Measurements from ENCODE around the gene ANXA1. TPM values are rescaled to one million over a fixed set of nuclear protein-coding genes. Genes with fewer than 3 reads are reported as not detected.

Gene ANXA1
- total RNA-seq, 1 experiment from 2014 or later: 438 TPM

DNA sequence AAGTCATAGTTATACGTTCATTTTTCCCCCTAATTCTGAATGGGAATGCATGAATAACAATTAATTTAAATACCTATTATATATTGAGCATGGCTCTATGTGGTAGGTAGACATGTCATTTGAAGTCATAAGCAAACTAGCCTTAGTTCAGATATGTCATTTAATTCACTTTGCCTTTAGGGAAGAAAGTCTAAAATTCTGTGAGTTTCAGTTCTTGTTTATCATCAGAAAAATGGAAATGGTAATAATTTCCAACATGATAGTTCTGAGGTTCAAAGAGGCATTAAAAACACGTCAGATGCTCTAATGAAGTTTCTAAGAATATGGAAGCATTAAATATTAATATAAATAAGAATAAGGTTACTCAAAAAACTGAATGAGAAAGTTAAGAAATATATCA, 13.1 kb upstream of the ANXA1 start:
- DNase-seq (ENCODE audit: low read depth): no peak

DNA sequence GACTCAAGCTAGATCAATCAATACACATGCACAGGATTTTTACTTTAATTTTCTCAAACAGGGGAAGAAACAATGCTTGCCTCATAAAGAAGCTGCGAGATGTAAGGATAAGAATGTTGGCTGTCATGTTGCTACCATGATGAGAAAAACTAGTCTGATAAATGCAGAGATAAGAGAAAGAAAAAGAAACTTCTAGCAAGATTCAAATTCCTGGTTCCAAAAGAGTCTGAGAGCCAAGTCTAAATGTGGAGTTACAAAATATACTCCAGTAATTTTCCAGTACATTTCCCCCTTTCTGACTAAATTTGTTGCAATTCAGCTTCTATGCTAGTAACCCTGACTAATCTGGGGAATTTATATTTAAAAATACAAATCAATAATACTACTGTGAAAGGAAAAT, 10.4 kb upstream of the ANXA1 start:
- DNase-seq (ENCODE audit: low read depth): no peak

DNA sequence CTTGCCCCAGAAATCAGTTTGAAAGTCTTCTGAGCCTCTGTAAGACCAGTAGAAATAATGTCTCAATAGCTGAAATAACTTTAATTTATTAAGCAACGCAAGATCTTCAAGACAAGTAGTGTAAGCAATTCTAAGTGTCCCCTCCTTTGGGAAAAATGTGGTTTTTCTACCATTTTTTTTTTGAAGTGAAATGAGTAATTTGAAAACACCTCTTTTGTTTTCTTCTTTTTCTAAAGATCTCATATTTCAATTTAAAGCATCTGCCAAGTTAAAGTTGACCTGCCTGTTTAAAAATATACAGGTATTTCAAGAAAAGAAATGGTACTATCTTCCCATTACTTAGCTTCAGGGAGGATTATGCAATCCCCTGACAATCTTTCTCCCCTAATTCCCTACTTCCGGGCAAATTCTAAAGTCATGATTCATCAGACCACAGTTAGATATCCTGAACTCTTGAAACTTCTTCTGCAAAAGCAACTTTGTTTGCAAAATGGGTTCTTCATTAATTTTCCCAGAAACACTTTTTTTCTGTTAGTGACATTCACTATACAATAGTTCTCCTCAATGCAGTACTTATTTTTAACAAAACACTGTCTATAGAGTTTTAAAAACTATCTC, 7.8 kb upstream of the ANXA1 start:
- peak; percentile 82 for DNase-seq (ENCODE audit: low read depth)

DNA sequence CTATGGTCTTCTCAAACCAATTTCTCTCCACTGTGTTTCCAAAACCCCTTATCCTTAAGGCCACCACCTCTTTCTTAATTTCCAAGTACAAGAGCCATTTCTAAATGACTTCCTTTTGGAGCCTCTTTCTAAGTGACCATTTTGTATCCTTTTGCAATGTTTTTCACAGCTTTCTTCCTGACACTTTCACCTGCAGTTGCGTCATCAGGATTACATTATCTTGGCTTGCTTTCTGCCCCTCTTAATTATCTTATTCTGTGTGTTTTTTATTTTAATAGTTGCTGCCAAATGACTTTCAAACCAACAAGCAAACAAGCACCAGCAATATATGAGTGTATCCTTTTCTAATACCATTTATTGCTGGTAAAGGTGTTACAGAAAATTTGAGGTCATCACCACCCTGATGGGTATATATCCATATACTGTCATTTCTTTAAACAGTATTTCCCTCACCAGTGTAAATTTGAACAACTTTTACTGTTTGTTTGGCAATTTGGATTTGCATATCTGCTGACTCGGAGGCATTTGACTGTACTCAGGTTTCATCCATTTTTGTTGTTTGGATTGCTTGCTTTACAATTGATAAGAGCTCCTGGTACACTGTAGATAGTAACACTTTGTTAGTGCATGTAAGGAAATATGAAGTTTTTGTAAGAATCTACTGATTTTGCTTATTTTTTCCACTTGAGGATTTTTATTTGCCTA, 5.4 kb upstream of the ANXA1 start:
- DNase-seq (ENCODE audit: low read depth): no peak

DNA sequence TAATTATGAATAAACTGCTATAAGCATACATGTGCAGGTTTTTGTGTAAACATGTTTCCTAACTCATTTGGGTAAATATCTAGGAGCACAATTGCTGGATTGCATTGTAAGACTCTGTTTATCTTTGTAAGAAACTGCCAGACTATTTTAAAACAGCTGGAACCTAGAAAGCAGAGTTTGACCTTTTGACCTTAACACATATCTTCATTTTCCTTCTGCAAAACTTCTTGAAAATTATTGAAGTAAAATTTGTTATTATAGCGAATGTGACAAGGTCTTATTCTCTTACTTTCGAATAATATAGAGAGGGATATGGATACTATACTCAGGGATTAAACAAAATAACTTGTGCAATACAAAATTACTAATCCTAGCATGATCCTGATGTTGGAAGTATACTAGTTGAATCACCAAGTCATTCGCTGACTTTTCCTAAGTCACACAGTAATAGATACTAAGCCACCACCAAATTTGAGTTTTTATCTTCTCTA, 3.2 kb upstream of the ANXA1 start:
- peak; percentile 54 for DNase-seq (ENCODE audit: low read depth)

DNA sequence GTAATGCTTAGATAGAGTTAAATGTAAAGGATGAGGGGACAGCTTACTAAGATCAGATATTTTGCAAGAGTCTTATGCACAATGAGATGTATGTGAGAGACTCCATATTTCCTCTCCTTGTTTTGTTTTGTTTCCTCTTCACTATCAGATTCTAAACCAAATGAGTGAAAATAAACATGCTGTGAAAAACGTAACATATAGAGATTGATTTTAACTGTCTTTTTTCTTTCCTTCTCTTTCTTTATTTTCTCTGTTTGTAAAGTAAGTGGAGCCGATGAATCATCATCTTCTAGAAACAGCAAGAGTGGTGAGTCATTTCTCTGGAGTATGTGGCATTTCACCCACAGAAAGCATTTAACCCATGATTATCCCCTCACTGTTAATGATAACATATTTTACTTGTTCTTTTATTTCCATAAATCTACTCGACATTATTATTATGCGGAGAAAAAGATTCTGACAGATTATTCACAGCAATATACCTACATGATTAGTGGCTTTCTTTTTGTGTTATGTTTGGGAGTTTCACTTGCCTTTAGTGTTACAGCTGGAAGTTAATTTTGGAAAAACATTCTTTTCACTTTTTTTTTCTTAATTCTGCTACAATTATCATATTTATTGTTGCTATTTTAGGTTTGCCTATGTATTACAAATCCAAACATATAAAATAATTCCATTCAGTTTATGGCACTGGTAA, 2.1 kb upstream of the ANXA1 start:
- peak; percentile 86 for DNase-seq (ENCODE audit: low read depth)

DNA sequence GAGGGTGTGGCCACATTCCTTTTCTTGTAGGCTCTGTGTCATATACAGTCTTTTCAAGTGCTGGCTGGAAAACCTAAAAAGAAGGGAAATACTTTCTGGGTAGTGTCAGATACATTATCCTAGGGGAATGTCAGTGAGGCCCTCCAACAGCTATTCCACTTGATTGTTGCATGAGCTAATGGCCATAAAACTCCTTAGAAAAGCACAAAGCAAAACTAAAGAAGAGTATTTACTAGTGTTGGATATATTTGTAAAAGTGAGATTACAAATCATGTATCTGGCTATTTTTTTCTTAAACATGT, 829 bp downstream of the ANXA1 start:
- DNase-seq (ENCODE audit: low read depth): peak; percentile 68

DNA sequence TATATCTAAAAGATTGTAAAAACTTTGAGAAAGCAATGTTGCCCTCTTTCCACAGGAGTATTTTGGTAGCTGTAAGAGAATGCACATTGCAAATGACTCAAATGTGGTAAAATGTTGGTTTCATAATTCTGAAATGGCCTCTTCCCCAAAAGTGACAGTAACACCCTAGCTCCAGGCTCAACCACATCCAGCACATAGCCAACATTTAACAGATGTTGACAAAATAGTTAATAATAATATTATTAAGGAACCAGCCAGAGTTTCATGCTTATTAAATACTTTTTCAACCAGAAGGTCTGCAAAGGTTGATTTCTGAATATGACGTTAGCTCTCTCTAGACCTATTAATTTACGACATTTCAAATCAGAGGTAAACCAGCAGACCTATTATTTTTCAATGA, 1.3 kb downstream of the ANXA1 start:
- peak; percentile 57 for DNase-seq (ENCODE audit: low read depth)

DNA sequence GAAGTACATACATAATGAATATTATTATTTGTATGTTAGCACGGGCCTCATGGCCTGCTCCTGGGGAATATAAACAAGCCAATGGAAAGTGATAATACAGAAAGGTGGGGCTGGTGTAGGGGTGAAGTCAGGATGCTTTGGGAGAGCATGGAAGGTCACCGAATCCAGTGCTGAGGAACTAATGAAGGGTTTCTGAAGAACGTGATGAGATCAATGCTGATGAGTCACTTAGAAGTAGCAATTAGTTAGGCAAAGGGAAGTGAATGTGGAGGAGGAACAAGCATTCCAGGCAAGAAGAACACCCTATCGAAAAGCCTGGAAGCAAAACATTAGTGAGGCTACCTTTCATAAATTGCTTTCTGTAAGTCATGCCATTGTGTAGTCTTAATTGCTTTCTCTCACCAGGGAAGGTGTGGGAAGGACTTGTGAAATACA, 2.1 kb downstream of the ANXA1 start:
- DNase-seq (ENCODE audit: low read depth): no peak

DNA sequence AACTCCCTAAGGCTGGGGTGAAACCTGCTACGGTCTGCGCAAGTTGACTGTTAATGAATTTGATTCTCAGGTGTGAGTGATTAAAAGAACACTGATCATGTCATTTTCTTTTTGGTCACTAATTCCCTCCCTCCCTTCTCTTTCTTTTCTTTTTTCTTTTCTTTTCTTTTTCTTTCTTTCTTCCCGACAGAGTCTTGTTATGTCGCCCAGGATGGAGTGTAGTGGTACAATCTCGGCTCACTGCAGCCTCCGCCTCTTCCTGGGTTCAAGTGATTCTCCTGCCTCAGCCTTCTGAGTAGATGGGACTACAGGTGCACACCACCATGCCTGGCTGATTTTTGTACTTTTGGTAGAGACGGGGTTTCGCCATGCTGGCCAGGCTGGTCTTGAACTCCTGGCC, 2.6 kb downstream of the ANXA1 start:
- DNase-seq (ENCODE audit: low read depth): no peak

DNA sequence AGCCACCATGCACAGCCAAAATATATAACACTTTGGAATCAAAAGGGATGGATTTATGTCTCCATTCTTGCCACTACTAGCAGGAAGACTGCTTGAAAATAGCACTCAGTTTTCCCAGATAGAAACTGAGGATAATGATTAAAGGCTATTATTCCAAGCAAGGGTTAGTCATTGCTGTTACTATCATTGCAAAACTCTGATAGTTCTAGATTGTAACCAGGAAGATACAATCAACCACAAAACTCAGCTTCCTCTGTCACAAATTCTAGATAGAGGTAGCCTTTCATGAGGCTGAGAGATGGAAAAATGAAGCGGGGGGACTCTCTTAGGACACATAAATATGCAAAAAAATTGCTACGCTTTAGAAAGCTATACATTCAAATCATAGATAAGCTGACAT, 3.1 kb downstream of the ANXA1 start:
- no peak for DNase-seq (ENCODE audit: low read depth)

DNA sequence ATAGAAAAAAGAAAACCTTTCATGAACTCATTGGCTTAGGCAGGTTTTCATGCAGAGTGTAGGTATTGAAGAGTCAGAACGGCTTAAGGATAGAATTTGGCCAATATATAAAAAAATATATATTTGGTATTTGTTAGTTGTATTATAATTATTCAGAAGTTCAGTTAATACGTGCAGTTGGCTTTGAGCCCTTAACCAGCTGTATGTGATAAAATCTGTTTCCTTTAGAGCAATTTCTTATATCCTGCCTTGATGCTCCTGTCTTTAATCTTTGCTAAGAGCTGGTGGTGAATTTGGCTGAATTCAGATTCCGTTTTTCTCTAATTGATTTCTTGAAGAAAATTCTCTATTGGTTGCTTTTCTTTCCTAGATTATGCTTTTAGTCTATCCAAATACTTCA, 3.7 kb downstream of the ANXA1 start:
- DNase-seq (ENCODE audit: low read depth): no peak

DNA sequence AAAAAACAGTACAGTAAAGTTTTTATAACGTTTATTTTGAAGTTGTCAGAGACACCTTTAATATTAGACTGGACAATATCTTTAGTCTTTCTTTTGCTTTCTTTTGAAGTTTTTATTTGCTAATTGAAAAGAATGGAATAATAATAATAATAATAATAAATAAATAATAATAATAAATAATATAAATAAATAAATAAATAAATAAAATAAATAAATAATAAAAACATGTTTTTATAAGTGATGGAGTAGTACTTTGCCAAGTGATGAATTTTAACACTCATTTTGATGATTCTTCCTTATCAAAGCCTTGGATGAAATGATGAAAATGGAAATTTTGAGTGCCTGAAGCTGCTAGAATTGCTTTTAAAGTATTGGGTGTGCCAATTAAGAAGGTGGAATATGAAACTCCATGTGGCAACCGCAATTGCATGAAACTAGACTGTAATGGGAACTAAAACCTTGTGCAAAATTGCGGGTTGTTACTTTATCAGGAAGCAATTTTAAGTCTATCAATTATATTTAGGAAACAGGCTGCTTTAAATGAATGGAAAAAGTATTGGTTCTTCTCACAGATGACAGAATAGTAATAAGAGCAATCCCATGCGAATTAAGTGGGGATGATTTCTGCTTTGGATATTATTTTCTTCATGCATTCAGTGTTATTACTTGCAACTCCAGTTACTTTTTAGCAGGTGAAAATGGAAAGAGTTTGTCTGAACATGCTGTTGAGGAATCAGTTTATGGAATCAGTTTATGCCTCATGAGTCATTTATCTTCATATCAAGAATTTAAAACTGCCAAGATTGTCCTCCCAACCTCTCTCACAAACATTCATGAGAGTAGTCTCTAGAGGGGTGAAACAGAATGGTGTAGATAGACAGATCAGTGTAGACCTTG, 4.6 kb downstream of the ANXA1 start:
- DNase-seq (ENCODE audit: low read depth): no peak

DNA sequence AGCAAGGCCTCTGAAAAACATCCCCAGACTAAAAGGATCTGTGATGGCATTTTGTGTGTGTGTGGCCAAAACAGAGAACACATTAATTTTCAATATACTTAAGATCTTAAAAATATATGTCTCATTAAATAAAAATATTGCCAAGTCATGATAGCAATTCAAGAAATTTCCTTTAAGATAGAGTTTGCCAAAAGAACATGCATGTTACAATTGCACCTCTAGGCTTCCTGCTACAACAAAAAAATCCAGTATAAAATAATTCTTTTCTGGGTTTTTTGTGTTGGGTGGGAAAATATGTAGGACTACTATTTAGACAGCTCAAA, 5.2 kb downstream of the ANXA1 start:
- no peak for DNase-seq (ENCODE audit: low read depth)

DNA sequence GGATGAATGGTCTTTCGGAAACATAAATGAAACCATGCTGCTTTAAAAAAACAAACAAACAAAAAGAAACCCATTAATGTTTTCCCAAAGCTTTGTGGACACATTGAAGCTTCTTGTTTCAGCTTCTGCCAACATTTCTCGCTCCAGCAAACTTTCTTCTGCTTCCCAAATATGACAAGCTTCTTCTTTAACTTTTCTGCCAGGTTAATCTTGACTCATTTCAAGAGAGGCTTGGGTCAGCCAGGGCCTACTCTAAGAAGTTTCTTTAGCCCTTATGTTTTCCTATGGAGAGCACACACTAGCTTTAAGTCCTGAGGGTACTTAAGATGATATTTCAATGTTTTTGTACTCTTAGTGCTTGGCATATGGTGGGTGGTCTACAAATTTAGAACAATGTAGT, 6.1 kb downstream of the ANXA1 start:
- DNase-seq (ENCODE audit: low read depth): no peak

DNA sequence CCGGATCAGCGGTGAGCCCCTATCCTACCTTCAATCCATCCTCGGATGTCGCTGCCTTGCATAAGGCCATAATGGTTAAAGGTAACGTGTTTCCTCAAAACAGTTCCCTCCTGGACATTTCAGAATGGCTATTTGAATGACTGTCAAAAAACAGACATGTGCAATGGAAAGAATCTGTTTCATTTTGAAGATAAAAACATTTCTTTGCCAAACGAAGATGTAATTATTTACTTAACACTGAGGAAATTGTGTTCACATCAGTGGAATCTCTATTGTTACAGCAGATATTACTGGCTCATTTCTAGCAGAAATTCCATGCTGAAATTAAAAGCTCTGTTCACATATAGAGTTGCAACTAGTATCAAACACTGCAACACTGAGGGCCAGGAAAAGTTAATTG, 7.1 kb downstream of the ANXA1 start:
- DNase-seq (ENCODE audit: low read depth): no peak

DNA sequence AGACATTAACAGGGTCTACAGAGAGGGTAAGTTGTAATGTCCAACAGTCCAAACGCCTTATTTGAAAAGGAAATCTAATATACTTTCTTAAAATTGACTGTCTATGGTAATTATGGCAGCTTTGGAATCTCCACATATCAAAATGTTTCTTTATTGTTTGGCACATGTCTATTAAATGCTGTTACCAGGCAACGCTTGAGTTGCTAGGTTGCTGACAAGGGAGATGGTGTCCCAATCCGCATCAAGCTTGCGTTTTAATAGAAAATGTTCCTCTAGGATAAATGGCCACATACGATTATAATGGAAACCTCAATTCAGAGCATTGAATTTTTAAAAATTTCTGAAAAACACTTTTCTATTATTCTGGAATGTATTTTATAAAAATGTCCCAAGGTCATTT, 9.2 kb downstream of the ANXA1 start:
- no peak for DNase-seq (ENCODE audit: low read depth)

DNA sequence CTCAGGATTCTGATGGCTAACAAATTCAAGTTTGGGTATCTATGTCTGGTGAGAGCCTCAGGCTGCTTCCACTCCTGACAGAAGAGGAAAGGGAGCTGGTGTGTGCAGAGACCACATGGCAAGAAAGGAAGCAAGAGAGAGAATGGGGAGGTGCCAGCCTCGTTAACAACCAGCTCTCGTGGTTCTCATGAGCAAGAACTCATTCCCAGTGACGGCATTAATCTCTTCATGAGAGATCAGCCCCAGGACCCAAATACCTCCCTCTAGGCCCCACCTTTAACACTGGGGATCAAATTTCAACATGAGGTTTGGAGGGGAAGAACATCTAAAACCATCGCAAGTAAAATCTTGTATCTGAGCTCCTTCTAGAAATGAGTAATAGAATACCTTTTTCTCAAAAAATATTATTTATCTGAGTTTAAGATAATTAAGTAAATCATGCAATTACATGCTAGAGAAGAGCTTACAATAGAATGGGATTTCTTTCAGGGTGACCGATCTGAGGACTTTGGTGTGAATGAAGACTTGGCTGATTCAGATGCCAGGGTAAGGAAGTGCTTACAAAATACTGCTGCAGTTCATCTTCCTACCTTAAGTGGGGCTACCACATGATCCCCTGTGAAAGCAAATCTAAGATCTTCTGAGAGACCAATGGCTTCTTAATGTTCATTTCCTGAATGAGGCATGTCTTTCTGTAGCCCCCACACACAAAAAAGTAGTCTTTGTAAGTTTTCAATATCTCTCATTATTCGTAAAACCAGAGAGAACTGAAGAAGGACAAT, 11.5 kb downstream of the ANXA1 start:
- no peak for DNase-seq (ENCODE audit: low read depth)

DNA sequence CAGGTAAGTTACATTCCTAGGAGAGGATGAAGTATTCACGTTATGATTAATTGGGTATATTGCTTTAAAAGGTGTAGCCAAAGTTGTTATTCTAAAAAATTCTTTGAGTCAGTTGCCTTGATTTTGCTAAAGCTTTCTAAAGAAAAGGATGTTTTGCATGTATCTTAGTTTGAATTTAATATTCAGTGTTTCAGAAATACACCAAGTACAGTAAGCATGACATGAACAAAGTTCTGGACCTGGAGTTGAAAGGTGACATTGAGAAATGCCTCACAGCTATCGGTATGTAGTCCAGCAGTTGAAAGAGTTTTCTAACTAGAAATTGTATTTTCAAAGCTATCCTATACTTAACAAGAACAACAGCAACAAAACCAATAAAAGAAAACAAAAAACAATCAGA, 14.2 kb downstream of the ANXA1 start:
- DNase-seq (ENCODE audit: low read depth): no peak

DNA sequence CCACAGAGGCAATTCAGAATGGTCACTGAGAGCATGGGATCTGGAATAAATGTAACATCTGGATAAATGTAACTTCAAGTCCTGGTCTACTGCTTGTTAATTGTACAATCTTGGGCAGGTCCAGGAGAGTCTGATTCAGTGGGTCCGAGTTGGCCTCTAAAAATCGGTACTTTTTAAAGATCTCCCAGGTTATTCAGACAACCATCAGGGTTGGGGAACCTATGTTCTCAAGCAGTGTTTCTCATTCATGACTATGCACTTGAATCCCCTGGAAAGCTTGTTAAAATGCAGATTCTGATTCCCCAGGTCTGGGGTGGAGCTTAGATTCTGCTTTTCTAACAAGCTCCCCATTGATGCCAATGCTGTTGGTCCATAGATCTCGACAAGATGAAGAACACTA, 14.8 kb downstream of the ANXA1 start:
- no peak for DNase-seq (ENCODE audit: low read depth)

DNA sequence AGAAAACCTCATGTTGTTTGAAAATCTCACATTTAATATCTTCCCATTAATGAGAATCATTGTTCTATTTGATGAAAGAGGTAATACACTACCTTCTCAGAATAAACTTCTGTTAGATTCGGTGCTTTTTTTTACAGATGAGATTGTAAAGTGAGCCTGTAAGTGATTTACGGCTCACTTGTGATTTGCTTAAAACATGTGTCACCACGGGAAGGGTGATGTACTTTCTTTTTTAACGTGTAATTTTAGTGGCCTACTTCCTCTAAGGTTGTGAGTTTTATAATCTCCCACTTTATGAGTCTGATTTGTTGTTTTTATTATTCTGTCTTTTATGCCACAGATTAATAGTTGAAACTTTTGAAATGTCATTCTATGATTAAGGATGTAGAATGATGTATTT, 15.9 kb downstream of the ANXA1 start:
- no peak for DNase-seq (ENCODE audit: low read depth)
